NCI-H510A (cell line): ENCODE data around the gene PTPRA.
A peak's percentile ranks its signal among the peaks of the same experiment; 100 is the strongest.
"Not testable (repeated sequence)": the region's sequence is repeated elsewhere in the genome, so short reads cannot be mapped to it uniquely, and the experiment has no call there.

ENCODE experiments used
- DNase-seq: peaks from one replicate; lab custom pipeline; 2025; lab: John Stamatoyannopoulos, UW

The PTPRA gene

GRCh38 chr20:2873010-2873746 lies at the start of gene PTPRA:
Gene PTPRA (plus strand): TSS chr20:2873481. CDS start chr20:2964278, 90,797 bp downstream.
- peak; percentile 92 for DNase-seq

GRCh38 chr20:2825761-2826160 lies 47.5 kb upstream of the PTPRA start:
- no peak for DNase-seq

GRCh38 chr20:2826655-2827054 lies 46.6 kb upstream of the PTPRA start:
- no peak for DNase-seq

GRCh38 chr20:2829376-2829775 lies 43.9 kb upstream of the PTPRA start:
- DNase-seq, result no peak

GRCh38 chr20:2831206-2831605 lies 42.1 kb upstream of the PTPRA start:
- not testable (repeated sequence) for DNase-seq

GRCh38 chr20:2833761-2834160 lies 39.5 kb upstream of the PTPRA start:
- DNase-seq, result no peak

- no peak for DNase-seq
Observed at GRCh38 chr20:2834401-2835110, 38.7 kb upstream of the PTPRA start.

- DNase-seq, result no peak
Observed at GRCh38 chr20:2835331-2835796, 37.9 kb upstream of the PTPRA start.

GRCh38 chr20:2836035-2836434 lies 37.2 kb upstream of the PTPRA start:
- DNase-seq, result no peak

GRCh38 chr20:2837221-2837960 lies 35.9 kb upstream of the PTPRA start:
- no peak for DNase-seq

- no peak for DNase-seq
Observed at GRCh38 chr20:2838170-2838797, 35.0 kb upstream of the PTPRA start.

- no peak for DNase-seq
Observed at GRCh38 chr20:2838847-2839671, 34.2 kb upstream of the PTPRA start.

GRCh38 chr20:2839732-2840137 lies 33.5 kb upstream of the PTPRA start:
- DNase-seq, result no peak

GRCh38 chr20:2840138-2840966 lies 32.9 kb upstream of the PTPRA start, which contains the start of the genes PCED1A and VPS16:
Gene PCED1A (minus strand): TSS chr20:2840655. CDS start chr20:2839912, 743 bp downstream.
Gene VPS16 (plus strand): TSS chr20:2840745. CDS start chr20:2840775, 30 bp downstream.
- DNase-seq, result peak; percentile 84

GRCh38 chr20:2840967-2841531 lies 32.2 kb upstream of the PTPRA start:
- DNase-seq, result no peak

GRCh38 chr20:2845607-2846006 lies 27.7 kb upstream of the PTPRA start:
- no peak for DNase-seq

- DNase-seq, result no peak
Observed at GRCh38 chr20:2846698-2847097, 26.6 kb upstream of the PTPRA start.

- DNase-seq, result no peak
Observed at GRCh38 chr20:2847802-2848201, 25.5 kb upstream of the PTPRA start.

GRCh38 chr20:2849529-2849928 lies 23.8 kb upstream of the PTPRA start:
- DNase-seq, result no peak

- DNase-seq, result no peak
Observed at GRCh38 chr20:2851086-2851485, 22.2 kb upstream of the PTPRA start.
